COLO668 (cell line): ENCODE results near the gene ACBD5.
"Not testable (repeated sequence)": the region's sequence is repeated elsewhere in the genome, so short reads cannot be mapped to it uniquely, and the experiment has no call there.

Experiments
- DNase-seq: peaks from one replicate; lab custom pipeline; 2025; ENCODE audit not compliant: unreplicated experiment; lab: John Stamatoyannopoulos, UW

The ACBD5 gene

DNA sequence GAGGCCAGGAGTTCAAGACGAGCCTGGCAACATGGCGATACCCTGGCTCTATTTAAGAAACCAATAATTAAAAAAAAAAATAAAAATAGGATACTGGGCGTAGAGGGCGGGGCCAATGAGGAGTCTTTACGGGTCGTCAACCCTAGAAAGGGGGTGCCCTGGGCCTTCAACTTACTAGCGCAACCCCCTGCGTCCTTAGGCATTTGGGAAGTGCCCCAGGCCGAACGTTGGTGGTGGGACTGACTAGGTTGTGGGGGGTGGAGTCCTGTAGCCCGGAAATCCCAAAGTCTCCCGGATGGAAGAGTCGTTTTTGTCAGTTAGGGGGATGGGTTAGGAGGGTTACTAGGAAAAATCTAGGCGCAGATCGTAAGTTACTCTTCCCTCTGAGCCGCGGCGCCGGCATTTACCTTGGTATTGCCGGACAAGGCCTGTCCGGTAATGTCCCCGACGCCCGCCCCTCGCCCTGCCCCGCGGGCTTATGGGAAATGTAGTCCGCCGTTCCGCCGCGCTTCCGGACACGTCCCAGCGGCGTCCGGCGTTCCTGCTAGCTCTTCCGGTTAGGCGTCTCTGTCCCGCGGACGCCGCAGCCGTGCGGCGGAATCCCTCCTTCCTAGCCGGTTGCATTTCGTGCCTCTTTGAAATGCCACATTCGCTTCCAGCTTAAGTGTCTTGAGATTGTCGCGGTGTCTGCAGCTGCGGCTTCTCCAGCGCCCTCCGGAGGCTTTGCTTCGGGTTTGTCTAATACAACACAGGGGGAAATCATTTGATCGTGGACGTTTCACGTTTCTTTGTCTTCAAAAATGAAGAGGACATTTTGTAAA lies 1.3 kb upstream of the ACBD5 start:
- peak; percentile 94 for DNase-seq

DNA sequence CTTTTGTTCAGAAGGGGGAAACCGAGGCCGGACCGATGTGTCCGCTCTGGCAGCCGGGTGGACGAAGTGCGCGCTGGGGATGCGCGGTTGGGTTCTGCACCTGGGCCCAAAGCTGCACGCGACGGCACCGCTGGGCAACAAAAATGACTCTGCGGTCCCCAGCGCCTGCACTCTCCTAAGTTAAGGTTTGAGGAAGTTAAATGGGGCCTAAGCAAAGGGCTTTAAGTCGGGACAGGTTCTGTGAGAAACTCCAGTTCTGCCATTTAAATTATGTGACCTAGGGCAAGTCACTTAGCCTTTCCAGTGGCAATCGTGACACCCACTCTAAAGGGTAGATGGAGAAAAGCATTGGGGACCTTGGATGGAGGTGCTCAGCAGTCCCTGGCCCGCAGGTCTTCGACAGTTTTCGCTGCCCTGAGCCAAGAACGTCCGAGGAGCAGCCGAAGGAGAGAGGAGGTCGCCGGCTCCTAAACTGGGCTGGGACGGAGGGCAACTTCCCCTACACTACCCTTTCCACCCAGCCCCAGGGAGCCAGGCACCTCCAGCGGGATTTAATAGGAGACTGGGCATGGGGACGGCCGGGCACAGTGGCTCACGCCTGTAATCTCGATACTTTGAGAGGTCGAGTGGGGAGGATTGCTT lies 534 bp upstream of the ACBD5 start:
- peak; percentile 15 for DNase-seq

DNA sequence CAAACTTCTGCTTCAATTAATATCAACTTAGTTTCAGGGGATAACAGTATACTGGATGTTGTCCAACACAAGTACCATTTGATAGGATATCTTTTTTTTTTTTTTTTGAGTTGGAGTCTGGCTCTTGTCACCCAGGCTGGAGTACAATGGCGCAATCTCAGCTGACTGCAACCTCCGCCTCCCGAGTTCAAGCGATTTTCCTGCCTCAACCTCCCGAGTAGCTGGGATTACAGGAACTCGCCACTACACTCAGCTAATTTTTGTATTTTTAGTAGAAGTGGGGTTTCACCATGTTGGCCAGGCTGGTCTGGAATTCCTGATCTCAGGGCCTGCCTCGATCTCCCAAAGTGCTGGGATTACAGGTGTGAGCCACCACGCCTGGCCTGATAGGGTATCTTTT lies 3.1 kb downstream of the ACBD5 start:
- DNase-seq: not testable (repeated sequence)

DNA sequence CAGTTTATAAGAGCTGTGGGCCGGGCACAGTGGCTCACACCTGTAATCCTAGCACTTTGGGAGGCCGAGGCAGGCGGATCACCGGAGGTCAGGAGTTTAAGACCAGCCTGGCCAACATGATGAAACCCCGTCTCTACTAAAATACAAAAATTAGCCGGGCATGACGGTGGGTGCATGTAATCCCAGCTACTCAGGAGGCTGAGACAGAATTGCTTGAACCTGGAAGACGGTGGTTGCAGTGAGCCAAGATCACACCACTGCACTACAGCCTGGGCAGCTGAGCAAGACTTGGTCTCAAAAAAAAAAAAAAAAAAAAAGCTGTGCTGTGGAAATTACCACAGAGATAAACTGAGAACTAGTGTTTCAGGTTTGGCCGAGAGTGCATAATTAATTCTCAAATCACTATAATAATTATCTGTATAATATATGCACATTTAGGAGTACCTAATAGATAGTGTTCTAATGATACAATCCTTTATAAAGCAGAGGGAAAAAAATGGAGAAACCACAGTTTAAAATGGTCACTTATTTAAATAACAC lies 3.9 kb downstream of the ACBD5 start:
- DNase-seq: not testable (repeated sequence)

DNA sequence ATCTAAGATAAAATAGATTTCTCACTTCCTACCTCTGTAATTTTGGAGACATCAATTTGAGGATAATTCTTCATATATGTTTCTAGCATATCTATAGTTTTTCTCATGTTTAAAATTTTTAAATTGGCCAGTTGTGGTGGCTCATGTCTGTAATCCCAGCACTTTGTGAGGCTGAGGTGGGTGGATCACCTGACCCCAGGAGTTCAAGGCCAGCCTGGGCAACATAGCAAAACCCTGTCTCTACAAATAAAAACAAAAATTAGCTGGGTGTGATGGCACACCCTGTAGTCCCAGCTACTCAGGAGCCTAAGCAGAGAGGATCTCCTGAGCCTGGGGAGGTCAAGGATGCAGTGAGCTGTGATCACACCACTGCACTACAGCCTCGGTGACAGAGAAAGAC lies 4.9 kb downstream of the ACBD5 start:
- DNase-seq: no peak

DNA sequence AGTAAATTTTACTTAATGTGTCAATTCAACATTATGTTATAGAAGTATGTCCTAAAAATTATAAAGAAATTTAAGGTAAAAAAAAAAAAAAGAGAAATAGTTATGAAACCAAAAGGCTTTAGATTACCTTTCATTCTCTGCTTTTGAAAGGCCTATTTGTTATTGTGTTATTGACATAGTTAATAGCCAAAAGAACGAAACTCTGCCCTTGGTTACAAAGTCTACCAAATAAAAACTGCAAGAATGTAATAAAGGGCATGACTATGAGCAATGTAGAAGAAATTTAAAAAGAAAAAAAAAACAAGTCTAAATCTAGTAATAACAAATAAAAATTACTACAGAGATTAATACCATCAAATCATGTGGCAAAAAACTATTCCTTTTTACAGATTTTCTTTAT lies 10.6 kb downstream of the ACBD5 start:
- no peak for DNase-seq

DNA sequence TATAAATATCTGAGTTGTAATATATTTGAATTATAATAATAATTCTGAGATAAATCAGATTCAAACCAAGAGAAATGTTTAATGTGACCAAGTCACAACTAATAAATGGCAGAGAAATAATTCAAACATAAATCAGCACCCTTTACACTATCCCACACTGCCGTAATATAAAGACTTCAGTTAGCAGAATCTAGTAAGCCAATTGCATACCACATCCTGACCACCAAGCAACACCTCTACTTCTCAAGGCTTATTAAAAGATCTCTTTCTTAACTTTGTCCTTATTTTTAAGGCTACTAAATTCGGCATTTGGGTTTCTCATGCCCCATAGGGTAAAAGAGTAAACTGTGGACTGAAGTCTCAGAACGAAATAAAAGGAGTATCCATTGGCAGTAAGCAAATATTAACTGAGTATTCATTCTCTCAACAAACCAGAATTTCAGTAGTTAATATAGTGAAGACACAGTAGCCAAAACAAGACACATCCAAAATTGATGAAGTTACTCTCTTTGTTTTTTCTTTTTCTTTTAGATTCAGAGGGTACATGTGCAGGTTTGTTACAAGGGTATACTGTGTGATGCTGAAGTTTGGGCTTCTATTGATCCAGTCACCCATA lies 14.8 kb downstream of the ACBD5 start:
- DNase-seq: no peak

DNA sequence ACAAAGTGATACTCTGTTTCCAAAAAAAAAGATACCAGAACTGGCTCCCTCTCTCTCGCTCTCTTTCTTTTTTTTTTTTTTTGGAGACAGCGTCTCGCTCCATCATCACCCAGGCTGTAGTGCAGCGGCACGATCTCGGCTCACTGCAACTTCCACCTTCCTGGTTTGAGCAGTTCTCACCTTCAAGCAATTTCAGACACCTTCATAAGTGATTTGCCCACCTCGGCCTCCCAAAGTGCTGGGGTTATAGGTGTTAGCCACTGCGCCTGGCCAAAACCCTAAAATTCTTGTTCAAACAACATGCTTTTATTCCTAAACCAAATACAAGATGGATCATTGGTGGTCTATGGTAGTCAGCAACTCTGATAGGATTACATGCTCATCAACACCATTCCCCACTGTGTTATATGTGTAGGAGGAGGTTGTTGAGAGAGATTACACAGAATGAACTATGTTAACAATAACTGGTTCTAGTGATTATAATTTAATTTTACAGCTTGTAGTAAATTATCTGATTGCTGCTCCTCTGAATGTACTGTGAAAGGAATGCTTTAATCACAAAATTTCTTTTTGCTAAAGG lies 15.5 kb downstream of the ACBD5 start:
- no peak for DNase-seq

DNA sequence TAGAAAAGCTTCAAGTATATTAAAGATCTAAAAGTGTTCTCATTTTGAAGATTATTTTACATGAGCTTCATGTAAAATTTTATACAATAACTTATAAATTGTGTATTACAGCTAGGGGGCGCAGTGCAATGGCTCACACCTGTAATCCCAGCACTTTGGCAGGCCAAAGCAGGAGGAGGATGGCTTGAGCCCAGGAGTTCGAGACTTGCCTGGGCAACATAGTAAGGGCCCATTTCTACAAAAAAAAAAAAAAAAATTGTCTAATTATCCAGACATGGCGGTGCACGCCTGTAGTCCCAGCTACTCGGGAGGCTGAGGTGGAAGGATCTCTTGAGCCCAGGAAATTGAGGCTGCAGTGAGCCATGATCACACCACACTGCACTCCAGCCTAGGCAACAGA lies 16.6 kb downstream of the ACBD5 start:
- DNase-seq: peak; percentile 4

DNA sequence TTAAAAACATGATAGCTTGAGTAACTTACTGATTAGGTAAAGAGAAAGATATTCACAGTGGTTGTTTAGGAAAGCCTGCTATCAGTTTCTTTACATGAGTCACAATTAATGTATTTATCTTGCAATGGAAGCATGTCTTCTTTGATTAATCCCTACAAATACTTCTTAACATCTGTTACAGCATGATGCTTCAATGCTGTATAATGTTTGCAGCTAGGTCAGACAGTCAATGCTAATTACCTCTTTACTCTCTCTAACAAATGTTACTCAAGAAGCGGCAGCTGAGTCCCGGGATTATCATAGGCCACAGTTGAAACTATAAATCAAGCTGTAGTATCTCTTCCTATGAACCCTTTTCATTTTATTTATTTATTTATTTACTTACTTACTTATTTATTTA lies 33.2 kb downstream of the ACBD5 start:
- no peak for DNase-seq

DNA sequence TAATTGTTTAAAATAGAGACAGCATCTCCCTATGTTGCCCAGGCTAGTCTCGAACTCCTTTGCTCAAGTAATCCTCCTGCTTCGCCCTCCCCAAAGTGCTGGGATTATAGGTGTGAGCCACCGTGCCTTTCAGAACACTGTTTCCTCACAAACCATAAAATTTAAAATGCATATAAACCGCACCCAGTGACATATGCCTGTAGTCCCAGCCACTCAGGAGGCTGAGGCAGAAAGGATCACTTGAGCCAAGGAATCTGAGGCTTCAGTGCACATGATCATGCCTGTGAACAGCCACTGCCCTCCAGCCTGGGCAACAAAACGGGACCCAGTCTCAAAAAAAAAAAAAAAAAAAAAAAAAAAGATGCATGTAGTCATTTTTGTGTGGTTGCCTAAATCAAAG lies 36.8 kb downstream of the ACBD5 start:
- DNase-seq: no peak

DNA sequence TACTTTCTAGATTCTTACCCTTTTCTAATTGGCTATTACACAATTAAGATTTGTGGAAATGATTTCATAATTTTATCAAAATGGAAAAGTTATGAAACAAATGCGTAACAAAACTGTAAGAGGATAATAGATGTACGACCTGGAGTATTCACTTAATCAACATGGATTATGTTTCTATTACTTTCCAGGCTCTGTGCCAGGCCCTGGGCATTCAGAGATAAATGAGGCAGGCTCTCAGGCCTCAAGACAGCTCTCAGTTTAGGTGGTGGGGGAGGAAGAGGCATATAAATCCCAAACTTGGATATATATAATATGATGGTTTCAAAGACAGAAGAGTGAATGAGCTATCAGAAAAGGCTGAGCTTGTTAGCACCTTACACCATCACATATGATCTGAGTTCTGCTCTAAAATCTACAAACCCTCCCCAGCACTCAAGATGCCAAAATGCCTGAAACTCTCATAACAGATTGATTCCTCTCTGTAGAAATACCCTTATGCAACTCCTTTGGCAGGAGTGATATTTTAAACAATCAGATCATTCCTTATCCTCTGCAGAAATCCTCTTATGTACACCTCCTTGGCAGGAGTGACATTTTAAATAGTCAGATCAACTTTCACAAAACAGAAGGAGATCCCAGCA lies 42.5 kb downstream of the ACBD5 start:
- no peak for DNase-seq

DNA sequence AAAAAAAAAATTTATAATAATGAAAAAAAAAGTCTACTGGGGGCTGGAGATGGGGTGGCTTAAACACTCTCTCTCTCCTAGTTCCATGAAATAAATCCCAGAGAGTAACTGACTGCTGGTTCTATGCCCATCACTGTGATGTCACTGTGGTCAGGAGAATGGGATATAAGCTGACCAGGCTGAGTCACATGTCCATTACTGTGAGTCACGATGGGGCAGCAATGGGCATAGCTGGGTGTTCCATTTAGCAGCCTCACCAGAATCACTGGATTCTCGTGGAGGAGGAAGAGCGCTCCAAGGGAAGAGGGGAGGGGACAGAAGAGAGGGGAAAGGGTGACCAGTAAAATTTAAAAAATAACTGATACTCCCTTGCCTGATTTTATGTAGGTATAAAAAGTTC lies 48.3 kb downstream of the ACBD5 start:
- no peak for DNase-seq

DNA sequence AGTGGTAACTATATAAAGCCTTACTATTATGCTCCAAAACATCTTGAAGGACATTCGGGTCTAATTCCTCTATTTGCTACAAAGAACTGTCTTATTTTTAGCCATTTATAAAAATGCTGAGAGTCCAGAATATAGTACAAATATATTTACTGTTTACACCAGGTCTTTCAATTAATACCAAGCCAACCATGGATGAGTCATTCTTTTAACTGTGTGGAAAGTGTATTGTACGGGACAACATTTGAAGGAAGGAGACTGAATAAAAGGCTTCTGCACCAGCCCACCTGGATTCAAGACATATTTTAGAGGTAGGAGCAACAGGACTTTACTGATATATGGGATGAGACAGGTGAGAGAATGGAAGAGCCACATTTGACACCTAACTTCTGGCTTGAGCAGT lies 50.1 kb downstream of the ACBD5 start:
- no peak for DNase-seq

DNA sequence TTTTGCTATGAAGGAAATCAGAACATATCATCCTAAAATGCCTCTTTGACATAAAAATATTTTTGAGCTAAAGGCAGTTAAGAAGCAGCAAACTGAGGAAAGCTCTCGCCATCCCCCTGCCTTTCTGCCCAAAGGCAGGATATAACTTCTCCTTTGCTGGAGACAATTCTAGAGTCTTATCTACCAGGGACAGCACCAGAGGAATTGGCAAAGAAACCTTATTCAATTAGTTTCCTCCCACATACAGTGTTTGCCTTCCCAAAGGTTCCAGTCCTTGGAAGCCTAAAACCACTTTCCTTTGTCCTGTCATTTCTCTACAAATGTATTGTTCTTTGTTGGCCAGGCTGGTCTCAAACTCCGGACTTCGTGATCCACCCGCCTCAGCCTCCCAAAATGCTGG lies 51.7 kb downstream of the ACBD5 start:
- DNase-seq: no peak

DNA sequence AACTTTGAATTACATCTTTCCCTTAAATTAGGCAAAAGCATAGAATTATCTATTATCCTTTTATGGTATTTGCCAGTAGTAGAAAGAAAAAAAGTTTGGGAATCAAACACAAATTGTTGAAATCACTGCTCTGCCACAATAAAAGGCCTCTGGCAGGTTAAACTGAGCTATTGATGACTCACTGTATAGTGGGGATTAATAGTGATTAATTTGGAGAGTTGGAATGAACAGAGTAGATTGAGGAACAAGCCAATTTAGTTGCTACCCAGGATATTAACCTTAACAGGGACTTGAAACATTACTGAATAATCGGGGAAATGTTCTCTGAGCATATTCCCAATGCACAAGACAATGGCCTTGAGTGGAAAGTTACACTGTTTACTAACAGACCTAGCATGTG lies 52.3 kb downstream of the ACBD5 start:
- no peak for DNase-seq

DNA sequence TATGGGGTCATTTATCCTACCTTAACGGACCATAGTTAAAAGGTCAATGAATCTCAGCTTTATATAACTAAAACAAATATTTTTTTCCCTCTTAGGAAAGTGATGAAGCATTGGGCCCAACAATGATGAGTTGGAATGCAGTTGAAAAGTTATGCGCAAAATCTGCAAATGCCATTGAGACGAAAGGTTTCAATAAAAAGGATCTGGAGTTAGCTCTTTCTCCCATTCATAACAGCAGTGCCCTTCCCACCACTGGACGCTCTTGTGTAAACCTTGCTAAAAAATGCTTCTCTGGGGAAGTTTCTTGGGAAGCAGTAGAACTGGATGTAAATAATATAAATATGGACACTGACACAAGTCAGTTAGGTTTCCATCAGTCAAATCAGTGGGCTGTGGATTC lies 70.7 kb downstream of the ACBD5 start:
- DNase-seq: no peak

DNA sequence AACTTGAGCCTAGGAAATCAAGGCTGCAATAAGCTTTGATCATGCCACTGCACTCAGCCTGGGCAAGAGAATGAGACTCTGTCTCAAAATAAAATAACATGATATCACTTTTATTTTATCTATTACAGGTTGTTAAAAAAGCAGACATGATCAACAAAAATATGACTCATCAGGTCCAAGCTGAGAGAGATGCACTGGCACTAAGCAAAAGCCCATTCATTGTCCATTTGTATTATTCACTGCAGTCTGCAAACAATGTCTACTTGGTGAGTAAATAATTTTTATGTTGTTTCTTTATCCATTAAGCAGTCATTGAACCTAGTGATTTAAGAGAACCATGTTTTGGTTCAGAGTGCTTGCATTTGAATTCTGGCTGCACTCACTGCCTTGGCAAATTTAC lies 82.2 kb downstream of the ACBD5 start:
- peak; percentile 19 for DNase-seq

DNA sequence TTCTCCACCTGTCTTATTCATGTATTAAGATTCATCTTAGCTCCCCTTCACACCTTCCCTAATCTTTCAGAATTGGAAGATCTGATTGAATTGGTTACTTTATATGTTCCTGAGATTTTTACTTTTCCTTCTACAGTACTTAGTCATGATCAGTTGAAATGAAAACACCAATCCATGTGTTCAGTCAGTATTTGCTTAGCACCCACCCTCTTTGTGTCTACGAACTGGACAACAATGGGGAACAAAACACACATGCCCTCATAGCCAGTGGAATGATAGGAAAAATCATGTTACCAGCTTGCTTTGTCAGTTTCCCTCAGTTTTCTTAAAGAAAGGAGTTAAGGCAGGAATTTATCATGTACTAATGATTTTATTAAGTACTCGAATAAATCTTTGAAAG lies 83.4 kb downstream of the ACBD5 start:
- DNase-seq: no peak

DNA sequence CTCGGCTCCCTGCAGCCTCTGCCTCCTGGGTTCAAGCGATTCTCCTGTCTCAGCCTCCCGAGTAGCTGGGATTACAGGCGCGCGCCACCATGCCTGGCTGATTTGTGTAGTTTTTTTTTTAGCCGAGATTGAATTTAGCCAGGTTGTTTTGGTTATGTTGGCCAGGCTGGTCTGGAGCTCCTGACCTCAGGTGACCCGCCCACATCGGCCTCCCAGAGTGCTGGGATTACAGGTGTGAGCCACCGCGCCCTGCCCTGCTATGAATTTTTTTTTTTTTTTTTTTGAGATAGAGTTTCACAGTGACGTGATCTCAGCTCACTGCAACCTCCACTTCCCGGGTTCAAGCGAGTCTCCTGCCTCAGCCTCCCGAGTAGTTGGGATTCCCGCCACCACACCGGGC lies 84.0 kb downstream of the ACBD5 start:
- DNase-seq: not testable (repeated sequence)

DNA sequence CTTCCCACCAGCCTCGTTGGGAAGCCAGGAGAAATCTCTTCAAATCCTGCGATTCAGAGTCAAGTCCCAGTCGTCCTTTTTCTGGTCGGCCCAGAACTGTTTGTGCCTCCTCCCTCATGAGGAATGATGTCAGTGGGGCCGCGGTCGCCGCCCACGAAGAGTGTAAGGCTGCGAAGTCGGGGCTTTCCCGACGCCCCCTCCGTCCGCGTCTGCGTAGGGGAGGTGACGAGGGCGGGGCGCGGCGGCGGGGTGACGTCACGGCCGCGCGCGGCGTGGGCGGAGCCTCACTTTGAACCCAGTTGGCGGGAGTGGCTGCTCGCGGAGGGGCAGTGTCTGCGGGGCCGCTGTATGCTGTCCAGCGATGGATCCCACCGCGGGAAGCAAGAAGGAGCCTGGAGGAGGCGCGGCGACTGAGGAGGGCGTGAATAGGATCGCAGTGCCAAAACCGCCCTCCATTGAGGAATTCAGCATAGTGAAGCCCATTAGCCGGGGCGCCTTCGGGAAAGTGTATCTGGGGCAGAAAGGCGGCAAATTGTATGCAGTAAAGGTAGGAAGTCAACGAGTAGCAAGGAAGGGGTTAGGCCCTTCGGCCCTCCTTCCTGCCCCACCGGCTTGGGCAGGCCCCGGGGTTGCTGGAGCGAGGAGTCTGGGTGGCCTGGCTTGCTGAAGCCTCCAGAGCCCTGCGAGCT lies 85.4 kb downstream of the ACBD5 start, which contains the start of gene MASTL:
MASTL (plus strand) TSS at position 287 of the 689 bp plus-strand sequence; CDS start at position 362, 75 bp downstream.
- peak; percentile 86 for DNase-seq
